ENCODE measurements around the gene RASAL2.
A peak's percentile ranks its signal among the peaks of the same experiment; 100 is the strongest.
"Not testable (repeated sequence)": the region's sequence is repeated elsewhere in the genome, so short reads cannot be mapped to it uniquely, and the experiment has no call there.

RASAL2 gene

DNA sequence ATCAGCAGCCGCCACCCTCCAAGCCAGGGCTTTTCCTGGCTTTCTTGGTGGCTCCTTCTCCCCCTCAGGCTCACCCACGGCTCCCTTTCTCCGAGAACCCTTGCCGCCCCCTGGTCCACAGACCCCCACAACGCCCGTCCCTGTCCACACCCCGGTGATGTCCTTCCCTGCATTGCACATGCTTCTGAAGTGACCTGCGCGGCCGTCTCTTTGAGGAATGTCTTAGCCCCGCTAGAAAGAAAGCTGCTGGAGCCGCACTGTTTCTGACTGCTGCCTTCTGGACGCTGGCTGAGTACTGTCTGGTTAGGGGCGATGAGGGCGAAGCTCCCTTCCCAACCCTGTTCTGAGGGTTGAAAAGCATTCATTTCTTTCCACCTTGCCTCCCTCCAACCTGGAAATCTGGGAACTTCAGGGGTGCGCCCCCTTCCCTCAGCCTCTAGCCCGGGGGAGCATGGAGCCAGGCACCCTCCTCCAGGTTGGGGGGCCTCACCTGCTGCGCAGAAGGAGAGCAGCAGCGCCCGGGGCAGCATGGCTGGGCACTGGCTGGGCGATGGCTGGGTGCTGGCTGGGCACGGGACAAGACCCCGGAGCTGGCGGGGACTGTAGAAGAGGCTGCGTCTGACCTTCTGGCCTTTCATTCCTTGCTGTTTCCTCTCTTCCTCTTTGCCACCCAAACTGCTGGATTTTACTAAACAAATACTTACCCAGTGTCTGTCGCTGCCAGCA lies 402.7 kb downstream of the RASAL2 start, which contains the start of gene CLEC20A:
Gene CLEC20A (minus strand): TSS at position 555 of the 726 bp plus-strand sequence. CDS start 25 bp downstream, at position 530.
- DNase-seq, result no peak

DNA sequence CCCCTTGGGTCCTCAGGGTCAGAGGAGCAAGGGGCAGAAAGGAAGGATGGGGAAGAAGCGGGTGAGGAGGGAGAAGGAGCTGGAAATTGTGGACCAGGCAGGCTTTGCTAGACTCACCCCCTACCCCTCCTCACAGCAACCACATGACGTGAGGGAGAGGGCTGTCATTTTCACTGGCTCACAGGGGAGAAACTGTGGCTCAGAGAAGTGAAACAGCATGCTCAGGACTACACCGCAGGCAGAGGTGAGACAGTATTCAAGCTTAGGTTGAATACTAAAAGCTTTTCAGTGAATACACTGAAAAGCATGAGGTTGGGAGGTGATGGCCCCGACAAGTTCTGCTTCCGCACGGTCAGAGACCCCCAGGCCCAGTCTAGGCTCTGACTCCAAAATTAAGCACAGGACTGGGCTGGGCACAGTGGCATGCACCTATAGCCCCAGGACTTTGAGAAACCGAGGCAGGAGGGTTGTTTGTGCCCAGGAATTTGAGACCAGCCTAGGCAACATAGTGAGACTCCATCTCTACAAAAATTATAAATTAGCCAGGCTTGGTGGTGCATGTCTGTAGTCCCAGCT lies 404.1 kb downstream of the RASAL2 start:
- no peak for DNase-seq

DNA sequence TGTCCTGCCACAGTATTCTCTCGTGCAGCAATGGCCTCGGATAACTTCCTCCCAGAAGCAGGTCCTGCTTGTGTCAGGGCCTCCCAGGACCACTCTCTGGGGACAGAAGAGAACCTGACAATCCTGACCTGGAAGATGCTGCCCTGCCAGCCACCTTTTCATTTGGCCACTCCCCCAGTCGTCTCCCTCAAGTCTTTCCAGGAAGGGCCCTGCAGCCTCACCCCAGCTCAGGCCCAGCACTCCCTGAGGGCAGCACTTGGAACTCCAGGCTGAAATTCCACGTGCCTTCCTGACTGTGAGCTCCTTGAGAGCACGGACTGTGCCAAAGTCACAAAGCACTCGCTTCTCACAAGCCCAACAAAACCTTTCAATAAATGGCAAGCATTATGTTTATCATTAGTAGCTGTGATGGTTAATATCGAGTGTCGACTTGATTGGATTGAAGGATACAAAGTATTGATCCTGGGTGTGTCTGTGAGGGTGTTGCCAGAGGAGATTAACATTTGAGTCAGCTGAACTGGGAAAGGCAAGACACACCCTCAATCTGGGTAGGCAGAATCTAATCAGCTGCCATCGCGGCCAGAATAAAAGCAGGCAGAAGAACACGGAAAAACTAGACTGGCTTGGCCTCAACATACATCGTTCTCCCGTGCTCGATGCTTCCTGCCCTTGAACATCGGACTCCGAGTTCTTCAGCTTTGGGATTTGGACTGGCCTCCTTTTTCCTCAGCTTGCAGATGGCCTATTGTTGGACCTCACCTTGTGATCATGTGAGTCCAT lies 405.2 kb downstream of the RASAL2 start:
- DNase-seq, result no peak

DNA sequence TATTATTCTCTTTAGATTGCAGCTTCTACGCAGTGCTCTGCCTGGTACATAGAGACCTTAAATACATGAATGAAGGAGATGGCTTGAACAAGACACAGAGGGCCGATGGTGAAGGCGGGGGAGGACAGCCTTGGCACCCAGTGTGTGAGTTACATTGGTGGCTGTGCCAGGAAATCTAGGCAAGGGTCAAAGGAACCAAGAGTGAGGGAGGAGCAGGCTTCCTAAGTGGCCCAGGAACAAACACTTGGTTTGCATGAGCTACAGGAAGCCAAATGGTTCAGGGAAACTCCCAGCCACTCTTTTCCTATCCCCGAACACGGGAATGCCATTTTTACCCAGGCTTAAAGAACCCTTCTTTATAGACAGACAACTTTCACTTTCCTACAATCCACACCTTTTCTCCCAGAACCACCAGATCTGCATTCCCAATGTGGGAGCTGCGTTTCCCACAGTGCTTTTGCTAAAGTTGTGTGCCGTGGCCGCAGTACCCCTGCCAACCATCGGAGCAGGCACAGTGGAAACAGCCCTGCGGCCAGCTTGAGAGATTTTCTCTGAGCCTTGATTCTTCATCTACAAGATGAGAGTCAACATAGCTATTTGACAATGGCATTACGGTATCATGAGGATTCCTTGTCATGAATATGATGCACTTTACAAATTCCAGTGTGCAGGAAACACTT lies 406.3 kb downstream of the RASAL2 start:
- DNase-seq, result no peak

DNA sequence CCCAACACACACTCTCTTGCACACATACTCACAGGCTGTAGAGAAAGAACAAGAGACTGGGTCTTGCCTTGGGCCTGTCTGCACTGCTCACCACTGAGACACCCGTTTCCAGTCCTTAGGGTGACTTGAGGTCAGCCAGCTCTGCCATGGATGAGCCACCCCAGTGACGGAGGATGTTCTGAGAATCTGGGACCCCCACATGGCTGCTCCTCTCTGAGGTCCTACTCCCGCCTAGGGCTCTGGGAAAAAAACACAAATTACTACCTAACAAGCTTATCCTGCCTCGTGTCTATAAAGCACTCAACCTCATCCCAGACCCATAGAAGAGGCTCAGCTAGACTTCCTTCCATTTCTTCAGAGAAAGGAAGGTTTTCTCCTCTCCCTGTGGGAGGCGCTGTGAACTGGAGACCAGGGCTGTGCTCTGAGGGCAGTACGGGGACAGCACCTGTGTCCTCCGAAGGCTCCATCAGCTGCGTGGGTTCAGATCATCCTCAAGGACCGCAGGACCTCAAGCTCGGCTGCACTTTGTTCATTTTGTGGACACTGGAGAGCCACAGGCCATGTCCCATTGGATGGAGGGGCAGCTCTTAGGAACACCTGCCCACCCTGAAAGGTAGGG lies 407.1 kb downstream of the RASAL2 start:
- DNase-seq, result no peak

DNA sequence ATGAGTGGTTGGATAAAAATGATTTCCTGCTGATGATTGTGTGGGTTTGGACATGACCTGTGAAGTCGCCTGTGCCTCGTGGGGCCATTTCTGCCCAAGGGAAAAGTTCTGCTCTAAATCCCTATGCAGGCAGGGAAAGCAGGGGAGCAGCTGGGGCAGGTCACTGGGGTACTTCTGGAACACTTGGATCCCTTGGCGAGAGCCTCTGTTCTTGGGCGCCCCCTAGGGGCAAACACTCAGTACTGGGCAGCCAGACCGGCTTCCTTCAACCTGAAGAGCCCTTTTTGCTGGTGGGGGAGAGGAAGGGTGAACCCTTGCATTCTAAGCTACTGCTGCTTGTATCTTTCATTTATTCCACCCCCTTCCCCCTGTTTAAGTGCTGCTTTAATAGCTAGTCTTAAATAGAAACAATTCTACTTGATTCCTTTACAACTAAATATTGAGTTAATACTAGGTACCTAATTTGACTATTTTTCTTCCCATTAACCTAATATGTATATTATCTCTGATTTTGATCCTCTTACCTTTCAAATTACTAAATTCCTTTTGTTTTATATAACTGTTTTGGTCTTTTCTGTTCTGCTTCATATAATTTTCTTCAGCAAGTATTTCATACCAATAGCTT lies 407.9 kb downstream of the RASAL2 start:
- DNase-seq, result peak; percentile 33

DNA sequence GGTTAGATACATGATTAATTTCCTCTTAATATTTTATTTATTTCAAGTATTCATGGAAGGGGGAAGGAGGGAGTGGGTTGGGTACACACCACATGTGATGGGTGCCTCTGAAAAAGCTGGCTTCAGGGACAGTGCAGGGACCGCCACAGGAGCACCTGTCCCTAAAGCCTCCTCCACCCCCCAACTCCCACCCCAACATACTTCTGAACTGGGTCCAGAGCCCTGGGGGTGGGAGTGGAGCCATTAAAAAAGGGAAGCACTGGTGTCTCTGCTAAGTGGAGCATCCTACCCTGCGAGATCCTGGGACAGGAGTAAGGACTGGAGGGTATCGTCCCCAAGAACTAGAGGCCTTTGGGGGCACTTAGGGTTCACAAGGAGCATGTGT lies 408.4 kb downstream of the RASAL2 start:
- DNase-seq, result no peak

DNA sequence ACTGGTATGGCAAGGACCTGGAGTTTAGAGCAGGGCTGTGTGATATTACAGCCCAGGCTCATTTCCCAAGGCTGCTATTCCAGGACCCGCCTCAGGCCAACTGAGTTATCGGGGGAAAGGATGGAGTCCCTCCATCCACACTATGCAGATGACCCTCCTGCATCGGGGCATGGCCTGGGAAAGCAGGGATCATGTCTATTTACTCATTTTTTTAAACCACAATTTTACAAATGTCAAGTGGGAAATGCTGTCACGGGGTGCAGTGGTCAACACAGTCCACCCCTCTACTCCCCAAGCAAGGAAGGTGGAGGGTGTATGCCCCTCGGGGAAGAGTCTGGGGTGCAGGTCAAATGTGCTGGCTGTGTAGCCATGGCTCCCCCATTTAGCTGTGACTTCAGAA lies 409.0 kb downstream of the RASAL2 start:
- no peak for DNase-seq

DNA sequence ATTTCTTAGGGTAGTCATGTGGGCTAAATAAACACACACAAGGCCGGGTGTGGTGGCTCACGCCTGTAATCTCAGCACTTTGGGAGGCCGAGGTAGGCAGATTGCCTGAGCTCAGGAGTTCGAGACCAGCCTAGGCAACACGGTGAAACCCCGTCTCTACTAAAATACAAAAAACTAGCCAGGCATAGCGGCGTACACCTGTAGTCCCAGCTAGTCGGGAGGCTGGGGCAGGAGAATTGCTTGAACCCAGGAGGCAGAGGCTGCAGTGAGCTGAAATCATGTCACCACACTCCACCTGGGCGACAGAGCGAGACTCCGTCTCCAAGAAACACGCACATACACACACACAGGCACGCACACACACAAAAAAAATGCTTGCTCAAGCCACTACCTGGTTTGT lies 409.4 kb downstream of the RASAL2 start:
- DNase-seq, result not testable (repeated sequence)

DNA sequence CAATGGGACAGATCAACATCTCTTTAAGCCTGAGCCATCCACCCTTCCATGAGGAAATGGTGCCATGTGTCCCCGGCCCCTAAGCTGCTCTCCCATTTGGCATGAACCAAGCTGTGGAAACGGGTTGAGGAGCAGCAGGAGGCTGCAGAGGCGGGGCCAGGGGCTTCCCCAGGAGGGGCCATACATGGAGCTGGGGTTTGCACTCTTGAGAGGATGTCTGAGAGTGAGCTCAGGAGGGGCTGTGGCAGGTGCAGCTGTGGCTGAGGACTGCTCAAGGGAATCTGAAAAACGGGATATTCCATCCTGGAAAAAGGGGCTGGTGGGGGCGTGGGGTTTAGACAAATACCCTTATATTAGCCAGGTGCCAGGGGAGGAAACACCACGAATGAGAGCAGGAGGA lies 409.9 kb downstream of the RASAL2 start:
- DNase-seq, result no peak

DNA sequence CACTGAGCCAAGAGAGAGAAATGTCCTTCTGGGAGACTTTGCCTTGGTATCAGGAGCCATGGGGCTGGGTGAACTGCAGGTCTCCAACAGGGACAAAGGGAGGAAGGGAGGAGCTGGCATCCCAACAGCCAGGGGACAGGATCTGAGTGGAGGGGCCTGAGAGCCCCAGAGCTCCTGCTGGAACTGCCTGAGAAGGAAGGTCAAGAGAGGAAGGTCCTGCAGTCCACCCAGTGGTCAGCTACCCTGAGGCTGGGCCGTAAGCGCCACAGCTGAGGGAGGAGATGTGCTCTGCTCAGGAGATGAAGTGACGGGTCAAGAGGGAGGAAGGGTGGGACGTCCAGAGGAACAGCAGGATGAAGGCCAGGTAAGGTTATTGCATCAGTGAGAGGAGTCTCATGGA lies 410.4 kb downstream of the RASAL2 start:
- DNase-seq, result no peak

DNA sequence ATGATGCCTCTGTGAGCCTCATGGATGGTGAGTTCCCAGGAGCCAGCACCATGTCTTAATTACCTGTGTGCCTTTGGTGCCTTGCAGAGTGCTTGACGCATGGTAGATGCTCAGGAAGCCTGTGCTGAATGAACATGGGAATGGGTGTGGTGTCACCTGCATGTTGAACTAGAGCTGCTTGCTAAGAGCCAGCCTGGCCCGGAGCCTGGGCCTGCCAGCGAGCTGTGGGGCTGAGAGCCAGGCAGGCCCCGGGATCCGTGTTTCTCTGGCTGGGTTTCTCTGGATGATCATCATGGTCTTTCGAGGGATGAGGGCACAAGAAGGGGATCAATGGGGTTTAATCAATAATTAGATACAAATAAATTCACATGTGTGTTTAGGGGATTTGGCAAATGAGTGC lies 412.3 kb downstream of the RASAL2 start:
- no peak for DNase-seq

DNA sequence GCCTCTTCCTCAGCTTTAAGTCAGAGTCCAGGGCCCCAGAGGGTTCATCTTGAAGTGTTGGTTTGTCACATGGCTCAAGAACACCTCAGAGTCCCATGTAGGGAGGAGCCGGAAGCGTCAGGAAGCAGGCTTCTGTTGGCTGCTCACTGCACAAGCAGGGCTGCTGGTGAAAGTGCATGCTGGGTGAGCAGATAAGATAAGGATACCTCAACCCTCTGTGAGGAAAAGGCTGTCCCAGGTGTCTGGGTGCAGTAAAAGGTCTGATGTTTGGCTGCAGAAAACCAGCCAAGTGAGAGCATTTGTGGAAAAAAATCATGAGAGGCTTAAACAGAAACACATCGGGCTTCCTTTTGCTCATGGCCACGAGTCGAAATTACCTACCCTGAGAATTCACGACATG lies 412.8 kb downstream of the RASAL2 start:
- DNase-seq, result no peak

DNA sequence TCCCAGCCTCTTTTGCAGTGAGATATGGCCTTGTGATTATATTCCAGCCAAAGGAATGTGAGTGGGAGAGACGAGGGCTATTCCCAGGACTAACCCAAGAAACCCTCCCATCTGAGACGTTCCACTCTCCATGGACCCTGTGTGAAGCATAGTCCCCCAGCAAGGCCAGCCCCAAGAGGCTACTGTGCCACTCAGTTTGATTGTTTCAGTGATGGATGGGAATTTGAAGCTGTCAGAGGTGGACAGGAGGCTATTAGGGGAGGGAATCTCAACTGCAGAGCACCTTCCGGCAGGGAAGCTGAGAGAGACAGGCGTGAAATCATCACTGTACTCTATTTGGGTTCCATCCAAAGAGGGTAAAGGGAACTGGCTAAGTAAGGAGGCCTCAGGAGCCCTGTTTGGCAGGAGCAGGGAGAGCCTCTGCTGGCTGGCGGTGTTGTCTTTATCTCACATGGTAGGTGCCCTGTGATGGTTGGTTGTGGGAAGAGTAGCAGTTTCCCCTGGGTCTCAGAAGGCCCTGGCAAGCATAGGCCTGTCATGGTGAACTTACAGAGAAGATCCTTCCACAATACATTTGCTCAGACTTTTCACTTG lies 415.6 kb downstream of the RASAL2 start:
- DNase-seq, result no peak

DNA sequence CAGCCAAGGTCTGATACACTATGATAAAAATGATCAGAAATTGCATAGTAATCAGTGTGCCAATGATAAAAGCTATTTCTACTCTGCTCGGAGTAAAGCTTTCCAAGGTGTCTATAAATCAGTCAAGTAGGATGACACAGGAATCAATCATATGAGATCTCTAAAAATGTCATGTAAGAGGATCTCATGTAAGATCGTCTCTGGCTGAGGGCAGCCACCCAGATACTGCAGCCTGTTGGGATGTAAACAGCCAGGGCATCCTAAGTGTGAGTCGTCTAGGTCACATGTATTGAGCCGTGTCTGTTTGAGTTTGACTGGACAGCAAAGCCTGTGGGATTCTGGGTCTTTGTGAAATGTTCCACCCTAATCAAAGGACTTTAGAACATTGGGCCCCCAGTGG lies 416.3 kb downstream of the RASAL2 start:
- no peak for DNase-seq

DNA sequence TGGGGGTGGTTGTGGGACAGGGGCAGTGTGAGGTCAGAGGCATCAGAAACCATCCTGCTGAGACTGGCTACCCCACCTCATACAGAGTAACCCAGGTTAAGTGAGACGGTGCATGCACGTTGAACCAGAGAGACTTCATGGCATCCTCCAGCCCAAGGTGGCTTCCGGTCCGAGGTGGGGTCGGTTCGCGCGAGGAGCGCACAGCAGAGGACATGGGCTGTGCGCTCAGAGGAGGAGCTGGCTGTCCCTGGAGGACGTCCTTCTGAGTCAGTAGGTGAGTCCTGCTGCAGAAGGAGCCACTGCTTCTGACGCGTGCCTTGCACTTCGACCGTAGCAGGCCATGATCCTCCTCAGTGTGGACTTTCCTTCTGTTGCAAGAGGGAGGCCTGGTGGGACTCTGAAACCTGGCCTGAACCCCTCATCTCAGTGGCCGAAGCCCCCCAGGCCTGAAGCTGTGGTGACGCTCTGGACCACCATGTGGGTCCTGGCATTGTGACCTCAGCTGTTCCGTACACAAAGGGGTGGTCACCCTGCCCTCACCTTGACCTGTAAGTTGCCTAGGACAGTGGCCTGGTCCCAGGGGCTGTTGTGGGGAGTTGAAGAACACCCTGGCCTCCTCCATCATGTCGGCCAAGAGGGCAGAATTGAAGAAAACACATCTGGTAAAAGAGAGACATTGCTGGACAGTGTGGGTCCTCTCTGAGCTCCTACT lies 418.8 kb downstream of the RASAL2 start, which contains the start of gene TEX35:
Gene TEX35 (plus strand): TSS at position 544 of the 712 bp plus-strand sequence. CDS start 80 bp downstream, at position 624.
- no peak for DNase-seq

DNA sequence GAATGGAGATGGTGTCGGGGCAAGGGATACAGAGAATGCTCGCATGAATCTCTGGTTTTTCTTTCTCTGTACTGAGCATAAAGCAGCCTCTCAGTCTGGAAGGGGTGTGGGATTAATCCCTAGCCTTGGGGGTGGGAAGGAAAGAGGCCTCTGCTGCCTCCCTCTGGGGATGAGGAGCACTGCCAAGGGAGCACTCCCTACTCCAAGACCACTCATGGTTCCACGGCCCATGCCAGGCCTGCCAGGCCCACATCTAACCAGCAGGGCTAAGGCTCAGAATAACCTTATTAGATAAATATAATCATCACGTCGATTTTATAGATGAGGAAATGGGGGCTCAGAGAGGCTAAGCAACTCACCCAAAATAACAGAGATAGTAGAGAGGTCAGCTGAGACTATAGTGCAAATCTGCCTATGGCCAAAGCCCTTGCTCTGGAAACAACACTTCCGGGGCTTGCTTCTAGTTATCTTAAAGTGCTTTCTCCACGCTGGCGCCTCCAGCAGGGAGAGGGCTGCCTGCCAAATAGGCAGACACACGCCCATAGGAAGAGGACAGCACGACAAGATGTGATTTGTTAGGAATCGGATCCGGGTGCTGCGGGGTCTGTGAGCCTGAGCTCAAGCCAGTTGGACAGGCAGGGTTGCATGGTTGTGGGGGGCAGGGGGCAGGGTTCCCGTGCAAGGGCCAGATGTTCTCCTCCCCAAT lies 419.5 kb downstream of the RASAL2 start:
- no peak for DNase-seq

DNA sequence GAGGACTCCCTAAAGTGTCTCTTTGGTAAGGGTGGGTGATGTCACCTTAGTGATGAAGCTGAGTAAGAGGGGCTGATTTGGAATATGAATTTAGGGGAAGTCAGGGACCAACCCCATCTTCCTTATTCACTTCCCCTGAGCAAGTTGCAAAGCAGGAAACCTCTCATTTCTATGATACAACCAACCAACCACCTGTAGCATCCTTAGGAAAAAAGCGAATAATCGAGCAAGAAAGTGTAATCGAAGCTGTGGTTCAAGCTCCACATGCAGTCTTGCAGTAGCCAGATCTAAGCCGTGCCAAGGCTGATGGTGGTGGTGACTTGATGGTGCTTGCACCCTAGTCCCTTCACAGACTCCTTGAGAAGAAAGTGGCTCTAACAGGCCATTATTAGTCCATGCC lies 422.2 kb downstream of the RASAL2 start:
- DNase-seq, result no peak

DNA sequence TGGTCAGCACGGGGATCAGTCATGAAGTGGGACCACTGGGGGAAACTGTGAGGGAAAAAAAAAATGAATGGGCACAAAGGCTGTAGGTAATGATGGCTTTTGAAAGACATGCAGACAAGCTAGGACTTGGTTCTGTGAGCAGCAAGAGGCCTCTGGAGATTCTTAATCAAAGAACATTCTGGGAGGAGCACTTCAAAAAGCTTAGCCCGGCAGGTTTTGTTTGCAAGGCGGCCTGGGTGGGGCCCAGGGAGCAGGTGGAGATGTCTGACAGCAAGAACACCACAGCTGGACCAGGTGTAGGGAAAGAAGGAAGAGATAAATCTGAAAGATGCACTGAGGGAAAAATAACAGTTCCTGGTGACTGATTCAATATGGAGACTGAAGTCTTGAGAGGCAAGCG lies 425.0 kb downstream of the RASAL2 start:
- no peak for DNase-seq

DNA sequence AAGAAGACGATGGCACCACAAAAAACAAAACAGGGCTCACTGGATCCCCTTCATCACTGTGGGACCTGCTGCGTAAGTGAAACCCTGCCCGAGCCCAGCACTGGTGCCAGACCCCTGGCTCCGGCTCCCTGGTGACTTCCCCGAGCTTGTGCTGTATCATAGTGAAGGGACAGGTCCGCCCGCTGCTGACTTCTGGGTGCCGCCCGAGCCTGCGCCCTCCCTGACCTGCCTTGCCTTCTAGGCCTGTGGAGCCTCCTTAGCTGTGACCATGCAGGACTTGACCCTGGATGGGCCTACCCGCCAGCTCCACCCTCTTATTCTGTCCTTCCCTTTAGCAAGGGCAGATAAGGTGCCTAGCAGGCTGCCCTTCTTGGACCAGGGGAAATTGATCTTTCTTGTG lies 426.9 kb downstream of the RASAL2 start:
- DNase-seq, result no peak

DNA sequence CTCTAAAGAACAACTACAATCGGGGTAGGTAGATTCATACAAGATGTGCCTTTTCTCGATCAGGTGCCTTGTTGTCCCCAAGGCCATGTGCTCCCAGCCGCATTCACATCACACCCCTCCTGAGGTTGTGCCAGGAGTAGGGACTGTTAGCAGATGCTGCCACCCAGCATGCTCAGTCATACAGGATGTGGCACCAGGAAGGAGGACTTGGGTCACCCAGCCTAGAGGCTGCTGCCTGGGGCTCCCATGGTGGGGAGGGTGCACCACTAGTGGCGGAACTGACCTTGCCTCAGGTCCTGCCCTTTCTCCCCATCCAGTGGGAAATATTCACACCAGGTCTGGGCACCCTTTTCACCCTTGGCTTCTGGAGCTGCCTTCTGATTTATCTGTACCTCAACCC lies 427.3 kb downstream of the RASAL2 start:
- DNase-seq, result no peak

All from activated naive CD4-positive, alpha-beta T cell treated with anti-CD3 and anti-CD28 coated beads, Interleukin-2, amount 50 U/mL, for 16 hours (primary cell).